Stimulated activated CD4-positive, alpha-beta T cell treated with anti-CD3 and anti-CD28 coated beads, Interleukin-12 subunit alpha, Interleukin-12 subunit beta, amount 100 ng/mL, for 48 hours (primary cell): ENCODE measurements around the gene SDHAF2.
"Not testable (repeated sequence)": the region's sequence is repeated elsewhere in the genome, so short reads cannot be mapped to it uniquely, and the experiment has no call there.

Experiments used
- DNase-seq, 3 donors: peaks; one replicate each; pipeline ENCODE4 v3.0.0-alpha.2; 2020; ENCODE audit warnings: low read depth in 2 of 3, low spot score in 1 of 3

The SDHAF2 gene

DNA sequence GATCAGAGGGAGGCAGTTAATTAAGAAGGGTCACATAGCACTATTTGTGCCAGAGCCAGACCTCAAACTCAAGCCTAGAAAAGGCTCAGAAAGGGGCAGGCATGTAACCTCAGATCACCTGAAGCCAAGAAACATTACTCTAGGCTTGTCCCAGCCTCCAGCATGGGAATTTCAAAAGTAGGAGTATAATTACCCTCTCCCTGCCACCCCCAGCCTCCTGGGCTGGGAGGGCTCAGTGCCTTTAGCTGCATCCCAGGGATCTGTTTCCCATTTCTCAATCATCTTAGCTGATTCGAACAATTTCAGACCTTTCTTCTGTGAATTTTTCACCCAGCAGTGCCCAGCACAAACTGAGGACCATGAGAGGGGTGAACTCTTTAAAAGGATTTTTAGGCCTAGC lies 45.5 kb downstream of the SDHAF2 start:
- DNase-seq, result no peak

DNA sequence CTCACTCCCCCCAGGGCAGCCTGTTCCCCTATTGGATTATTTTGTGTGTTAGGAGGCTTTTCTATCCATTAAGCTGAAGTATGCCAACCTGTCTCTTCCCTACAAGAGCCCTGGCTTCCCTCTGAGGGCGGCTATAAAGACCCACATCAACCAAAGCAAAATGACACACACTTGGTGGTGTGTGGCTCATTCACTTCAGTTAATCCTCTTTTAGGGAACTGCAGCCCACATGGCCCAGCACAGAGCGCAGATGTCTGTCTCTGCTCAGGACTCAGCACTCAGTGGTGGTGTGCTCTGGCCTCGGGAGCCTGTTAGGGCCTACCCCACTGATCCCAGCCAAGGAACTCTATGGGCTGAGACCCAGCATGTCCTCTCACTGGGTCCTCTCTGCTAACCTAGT lies 46.4 kb downstream of the SDHAF2 start:
- DNase-seq, result no peak

DNA sequence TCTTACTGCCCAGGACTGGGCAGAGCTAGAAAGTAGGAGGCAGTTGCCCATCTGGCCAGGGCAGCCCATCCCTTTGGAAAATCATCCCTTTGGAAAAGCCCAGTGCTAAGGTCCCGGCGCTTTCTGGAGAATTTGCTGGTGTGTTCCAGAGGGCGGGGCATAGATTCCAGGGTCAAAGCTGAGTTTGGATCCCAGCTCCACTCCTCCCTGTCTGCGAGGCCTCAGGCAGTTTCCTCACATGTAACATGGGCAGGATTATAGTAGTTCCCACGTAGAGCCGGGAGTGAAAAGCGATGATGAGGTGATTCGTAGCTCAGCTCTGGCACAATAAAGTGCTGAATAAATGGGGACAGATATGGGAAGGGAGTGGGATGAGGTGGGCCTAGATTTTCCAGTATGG lies 47.2 kb downstream of the SDHAF2 start:
- no peak for DNase-seq

DNA sequence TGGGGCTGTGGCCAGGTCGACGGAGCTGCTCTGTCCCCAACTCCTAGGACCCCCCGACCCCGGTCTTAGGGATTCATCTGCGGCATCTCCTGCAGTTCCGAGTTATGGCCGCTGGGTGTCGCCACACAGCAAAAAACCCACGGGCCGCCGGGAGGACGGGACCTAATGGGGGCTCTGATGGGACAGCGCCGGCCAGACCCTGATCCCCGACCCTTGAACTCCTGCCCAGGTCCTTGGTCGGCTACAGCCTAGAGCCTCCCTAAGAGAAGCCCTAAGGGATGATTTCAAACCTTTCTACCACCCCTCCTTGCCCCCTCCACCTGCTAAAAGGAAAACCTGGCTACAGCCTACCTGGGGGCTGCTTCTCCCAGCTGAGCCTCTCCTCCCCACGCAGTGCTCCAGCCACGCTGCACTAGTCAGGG lies 47.8 kb downstream of the SDHAF2 start:
- peak; percentile 17 to 56 (median 31) for DNase-seq

DNA sequence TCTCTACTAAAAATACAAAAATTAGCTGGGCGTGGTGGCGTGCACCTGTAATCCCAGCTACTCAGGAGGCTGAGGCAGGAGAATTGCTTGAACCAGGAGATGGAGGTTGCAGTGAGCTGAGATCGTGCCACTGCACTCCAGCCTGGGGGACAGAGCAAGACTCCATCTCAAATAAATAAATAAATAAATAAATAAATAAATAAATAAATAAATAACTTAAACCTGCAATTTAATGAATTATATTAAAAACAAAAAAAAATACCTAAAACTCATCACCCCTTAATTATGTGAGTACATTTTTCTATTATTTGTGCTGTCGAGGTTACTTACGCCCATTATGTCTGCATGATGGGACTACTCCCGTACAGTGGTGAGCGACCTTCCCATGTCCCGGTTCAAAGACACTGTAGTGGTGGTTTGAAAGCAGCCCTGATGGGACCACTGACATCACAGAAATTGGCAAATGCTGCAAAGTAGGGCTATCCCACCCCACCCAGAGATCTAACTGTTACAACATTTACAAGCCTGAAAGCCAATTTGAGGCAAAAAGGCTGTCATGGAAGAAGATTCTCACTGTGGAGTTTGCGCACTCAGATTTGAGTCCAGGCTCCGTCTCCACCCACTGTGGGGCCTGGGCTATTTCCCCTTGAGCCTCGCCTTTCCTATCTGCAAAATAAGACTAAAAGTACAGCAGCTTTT lies 49.6 kb downstream of the SDHAF2 start:
- DNase-seq, result not testable (repeated sequence)

DNA sequence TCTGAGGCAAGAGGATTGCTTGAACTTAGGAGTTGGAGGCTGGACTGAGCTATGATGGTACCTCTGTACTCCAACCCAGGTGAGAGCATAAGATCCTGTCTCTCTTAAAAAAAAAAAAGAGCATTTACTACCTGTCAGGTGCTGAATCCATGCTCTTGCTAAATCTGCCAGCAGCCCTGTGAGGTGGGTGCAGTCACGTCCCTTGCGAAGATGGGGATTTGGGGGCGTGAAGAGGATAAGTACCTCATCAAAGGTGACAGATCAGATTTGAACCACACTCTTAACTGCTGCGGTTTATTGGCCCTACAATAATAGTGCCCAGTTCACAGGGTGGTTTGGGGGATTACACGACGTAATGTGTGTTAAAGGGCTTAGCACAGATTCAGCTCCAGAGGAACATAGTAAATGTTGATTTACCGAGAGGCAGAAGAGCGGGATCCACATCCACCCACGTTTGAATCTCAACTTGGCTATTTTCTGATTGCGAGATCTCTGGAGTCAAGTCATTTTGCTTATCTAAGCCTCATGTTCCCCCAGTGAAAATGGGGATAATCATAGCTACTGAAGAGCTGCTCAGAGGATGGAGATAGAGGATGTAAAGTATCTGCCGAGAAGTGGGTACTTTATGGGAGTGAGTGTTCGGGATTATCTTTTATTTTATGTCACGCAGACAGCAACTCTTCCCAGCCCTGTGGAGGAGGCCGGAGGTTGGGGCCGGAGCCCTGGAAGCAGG lies 50.5 kb downstream of the SDHAF2 start:
- DNase-seq, result no peak

DNA sequence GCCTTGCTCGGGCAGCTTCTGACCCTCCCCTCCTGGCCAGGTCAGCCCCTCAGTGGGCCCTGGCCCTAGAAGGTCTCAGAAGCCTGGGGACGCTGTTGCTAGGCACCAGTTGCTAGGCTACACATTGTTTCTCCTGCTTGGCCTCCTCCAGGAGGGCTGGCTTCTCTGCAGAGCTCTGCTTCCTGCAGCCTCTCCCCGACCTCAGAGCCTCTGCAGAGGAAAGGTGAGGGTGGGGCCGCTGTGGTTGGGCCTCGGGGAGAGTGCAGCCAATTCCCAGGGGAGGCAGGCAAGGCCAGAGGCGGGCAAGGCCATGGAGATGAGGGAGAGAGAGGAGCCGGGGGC lies 51.0 kb downstream of the SDHAF2 start:
- no peak for DNase-seq

DNA sequence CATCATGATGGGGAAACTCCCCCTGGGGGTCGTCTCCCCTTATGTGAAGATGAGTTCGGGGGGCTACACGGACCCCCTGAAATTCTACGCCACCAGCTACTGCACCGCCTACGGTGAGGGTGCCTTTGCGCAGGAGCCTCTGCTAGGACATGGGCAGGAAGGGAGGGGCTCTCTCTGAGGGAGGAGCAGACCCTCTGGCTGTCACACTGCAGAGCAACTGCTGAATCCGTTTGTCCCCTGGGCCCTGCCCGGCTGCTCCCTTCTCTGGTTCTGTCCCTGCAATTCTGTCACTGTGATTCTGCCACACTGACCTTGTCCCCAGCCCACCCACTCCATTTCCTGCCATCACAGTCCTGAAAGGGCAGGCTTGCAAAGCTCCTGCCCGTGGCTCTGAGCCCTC lies 51.9 kb downstream of the SDHAF2 start:
- DNase-seq, result no peak

DNA sequence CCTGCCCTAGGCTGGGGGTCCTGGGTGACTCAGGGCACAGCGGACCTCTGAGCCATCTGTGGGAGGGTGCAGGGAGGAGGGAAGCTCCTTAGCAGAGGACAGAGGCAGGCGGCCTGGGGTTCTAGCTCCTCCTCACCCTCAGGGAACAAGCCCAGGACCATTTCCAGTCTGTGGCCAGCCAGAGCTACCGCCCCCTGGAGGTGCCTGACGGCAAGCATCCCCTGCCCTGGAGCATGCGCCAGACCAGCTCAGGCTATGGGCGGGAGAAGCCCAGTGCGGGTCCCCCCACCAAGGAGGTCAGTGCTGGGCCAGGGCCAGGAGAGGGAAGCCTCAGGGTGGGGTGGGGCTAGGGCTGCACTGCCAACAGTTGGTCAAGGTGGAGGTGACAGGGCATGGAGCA lies 52.6 kb downstream of the SDHAF2 start:
- DNase-seq, result peak in 2 of 3 donors; percentile 26 to 30

DNA sequence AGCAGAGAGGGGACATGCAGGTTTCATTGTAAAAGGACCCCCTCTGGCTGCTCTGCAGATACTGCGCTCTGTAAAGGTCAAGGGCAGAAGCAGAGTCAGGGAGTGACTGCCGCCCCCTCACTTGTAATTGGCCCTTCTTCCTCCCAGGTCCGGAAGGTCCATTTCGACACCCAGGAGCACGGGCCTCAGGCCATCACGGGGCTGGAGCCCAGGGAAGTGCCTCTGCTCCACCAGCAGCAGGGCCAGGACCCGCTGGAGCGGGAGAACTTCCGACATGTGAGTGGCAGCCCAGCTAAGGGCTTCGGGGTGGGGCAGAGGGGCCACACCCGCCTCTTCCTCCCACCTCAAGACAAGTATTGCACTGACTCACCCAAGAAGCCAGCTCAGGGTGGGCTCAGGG lies 54.6 kb downstream of the SDHAF2 start:
- DNase-seq, result no peak

DNA sequence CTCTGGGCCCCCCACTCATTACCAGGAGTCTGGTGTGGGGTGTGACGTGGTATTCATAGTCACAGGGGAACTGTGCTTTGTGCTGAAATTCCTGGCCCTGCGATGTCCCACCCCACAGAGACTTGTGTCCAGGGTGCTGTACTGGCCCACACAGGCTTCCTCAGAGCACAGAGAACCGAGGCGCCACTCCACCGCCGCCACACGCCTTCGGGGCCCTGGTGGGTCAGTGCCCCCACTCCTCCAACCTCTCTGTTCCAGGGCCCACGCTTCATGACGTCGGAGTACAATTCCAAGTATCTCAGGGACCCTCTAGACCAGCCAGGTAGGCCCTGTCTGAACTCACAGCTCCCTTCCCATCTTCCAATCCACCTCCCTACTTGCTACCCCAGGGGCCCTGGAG lies 55.2 kb downstream of the SDHAF2 start:
- no peak for DNase-seq

DNA sequence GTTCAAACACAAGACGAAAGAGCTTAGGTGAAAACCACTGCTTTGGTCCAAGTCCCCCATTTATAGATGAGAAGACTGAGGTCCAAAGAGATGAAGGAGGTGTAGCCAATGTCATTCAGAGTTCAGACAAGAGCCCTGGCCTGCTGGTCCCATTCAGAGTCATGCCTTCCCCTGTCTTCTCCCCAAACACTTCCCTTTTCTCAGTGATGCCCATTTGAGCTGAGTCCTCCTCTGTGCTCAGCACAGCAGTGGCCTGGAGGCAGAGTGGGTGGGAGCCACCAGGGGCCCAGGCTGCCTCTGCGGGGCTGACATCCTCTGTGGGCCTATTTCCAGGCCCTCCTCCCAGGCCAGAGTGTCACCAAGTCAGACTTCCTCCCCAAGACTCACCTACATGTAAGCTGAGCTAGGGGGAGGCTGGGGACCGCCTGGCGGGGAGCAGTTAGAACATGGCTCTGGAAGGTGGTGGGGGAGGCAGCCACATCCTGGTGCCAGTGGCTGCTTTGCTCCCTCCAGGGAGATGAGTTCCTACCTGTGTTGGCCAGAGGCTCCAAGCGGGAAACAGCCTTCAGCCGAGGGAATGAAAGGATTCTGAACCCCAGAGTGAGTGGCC lies 56.2 kb downstream of the SDHAF2 start:
- DNase-seq, result no peak

DNA sequence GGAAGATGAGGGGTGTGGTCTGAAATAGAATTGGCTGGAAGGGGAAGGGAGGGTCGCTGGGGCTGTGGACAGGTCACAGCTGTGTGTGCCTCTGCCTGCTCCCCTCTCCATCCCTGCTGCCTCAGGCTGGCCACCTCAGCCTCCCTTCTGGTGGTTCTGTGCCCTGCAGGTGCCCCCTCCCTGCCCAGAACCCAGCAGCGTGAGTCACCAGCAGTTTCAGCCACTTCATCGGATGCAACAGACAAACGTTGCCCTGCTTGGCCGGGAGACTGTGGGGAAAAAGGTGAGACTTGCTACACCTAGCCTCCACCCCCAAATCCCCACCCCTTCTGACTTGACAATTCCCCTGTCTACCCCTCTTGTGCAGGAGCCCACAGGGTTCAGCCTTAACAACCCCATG lies 56.9 kb downstream of the SDHAF2 start:
- DNase-seq, result no peak

DNA sequence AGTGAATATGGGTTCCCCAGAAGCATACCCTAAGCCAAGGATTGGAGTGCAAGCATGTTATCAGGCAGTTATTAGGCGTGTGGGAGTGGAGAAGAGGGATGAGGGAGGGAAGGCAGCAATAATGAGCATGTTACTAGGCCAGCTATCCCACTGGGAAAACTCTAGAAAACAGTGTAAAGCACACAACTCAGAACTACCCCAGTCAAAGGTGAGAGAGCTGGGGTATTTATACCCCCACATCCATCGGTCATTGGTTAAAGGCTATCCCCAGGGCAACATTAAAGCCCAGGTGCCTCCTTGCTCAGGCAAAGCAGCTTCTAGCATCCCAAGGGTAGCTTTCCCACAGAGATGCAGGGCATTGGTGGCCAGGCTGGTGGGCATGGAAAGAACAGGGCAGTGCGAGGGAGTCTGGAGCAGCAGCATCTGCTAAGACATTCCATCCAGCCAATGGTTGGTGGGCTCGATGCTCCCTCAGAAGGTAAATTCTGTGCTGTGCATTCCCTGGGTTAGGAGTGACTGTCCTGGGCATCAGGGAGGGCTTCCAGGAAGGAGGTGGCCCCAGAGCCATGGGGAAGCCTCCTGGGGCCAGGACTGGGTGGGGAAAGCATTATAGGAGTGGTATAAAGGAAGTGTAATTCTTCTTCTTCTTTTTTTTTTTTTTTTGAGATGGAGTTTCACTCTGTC lies 57.6 kb downstream of the SDHAF2 start:
- DNase-seq, result no peak

DNA sequence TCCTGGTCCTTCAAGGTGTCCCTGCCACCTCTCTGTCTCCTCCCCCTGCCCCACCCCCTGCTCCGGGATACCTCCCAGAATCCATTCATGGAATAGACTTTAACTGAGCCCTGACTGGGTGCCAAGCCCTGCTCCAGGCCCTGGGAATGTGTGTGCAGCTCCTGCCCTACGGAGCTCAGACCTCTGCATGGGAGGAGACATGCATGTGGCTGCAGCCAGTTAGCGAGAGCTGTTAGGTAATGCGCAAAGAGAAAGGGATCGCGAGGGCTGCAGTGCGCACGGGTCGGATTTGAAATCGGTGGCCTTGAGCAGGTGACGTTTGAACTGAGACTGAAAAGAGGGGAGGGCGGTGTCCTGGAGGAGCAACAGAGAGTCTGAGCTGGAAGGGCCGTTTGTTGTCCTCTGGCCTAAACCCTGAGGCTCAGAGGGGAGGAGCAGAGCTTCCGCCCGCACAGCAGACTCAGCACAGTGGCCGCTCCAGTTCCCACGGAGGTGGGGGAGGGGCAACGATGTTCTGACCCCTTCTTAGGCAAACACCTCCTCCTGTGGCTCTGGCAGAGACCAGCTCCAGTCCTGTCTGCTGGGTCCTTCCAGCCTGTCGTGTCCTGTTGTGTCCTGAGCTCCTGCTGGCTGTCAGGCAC lies 58.8 kb downstream of the SDHAF2 start:
- no peak for DNase-seq

DNA sequence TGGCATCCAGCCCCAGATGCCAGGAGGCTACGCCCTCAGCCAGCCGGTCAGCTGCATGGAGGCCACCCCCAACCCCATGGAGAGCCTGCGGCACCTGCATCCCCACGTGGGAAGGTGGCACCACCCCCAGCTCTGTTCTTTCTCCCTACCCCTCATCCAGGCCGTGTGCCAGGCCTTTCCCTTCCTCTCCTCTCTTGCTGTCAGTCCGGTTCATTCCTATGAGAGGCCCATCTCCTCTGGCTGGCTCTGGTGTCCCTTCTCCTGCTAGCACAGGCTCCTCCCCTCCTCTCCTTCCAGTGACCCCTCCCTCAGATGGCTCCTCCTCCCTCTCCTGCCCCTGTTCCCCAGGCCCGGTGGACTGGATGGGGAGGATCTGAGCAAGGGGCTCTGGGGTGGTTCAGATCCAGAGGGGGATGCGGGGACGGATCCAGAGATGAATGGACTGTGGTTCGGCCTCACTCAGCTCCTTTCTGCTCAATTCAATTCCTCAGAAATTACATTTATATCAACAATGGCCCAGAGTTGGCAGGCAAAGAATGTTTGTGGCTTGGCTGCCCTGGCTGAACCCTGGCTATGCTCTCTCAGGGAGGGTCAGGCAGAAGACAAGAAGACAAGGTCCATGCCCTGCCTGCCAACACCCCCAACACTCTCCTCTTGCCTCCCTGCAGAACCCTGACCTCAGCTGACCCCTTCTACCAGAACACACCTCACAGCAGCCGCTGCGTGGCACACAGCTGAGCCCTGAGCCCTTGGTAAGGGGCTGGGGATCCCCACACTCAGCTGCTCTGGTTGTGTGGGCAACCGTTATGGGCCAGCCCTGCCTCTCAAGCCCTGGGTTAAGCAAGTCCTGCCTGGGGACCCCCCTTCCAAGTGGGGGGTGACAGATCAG lies 60.2 kb downstream of the SDHAF2 start:
- no peak for DNase-seq

DNA sequence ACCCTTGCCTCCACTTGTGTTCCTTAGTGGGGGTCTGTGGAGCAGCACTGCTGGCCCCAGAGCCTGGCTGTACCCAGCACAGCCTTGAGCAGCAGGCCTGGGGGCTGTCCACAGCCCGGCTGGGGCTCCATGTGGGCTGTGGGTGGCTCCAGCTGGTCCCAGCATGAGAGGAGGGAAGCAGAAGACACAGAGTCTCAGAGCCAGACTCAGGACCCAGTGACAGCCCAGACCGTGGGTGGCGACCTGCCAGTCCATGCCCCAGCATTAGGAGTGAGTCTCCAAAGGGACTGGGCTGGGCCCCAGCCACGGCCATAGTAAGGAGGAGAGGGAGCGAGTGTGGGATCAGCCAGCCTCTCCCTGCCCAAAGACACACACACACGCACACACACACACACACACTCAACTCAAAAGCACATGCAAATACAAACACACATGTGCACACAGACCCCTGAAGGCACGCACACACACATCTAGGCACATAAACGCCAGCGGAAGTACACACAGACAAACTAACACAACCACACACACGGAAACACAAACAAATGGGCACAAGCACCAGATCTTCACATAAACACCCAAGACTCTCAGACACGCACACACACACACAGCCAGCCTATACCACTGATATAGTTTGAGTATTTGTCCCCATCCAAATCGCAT lies 61.9 kb downstream of the SDHAF2 start:
- no peak for DNase-seq

DNA sequence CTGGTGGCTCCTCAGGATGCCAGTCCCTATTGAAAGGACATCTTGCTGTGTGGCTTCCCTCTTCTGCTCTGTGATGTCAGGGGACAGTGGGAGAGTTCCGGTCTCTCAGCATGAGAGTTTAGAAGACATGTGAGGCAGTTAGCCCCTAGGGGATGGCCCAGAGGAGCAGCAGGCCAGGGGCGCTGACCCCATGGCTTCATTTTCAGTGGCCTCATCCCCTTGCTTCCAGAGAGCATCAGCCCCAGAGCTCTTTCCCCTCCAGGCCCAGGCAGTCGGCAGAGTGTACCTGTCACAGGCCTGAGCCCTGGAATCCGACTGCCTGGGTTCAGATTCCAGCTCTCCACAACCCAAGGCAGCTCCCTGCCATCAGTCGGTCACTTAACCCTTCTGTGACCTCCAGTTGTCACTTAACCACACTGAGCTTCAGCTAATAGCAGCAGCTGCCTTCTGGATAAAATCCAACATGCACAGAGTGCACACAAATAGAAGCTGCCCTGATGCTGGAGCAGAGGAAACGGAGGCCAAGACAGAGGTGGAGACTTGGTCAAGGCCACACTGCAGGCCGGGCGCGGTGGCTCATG lies 64.5 kb downstream of the SDHAF2 start:
- DNase-seq, result no peak

DNA sequence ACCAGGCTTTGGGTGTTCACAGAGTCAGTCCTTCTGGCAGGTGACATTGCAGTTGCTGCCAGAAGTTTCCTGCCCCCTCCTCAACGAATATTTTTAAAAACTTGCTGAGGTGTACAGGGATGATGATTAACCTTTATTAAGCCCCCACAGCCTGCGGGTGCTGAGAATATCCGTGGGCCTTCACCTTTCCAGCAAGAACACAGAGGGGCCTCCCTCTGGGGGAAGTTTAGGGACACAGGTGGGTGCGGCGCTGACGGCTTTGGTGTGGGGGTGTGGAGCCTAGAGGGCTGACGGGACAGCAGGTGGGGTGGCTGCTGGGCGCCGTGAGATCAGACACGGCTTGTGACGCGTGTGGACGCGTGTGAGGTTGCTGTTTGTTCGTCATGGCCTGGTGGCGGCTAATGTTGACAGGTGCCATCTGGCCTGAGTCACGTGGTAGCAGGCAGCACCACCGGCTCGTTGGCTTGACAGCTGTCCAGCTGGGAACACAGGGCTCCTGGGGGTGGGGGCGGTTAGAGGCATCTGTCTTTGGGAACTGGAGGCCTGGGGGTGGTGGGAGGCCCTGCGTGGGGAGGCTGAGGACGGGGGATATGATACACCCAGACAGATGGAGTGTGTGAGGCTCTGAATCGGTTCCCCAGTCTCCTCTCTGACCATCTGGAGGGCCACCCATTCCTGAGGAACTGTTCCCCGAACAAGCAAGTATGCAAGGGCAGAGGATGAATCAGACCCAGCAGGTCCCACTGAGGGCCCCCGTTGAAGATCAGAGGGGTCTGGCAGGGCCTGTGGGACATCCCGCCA lies 66.1 kb downstream of the SDHAF2 start:
- DNase-seq, result no peak
